ENCODE results near the gene MLLT10. TPM values are rescaled to one million over a fixed set of nuclear protein-coding genes. Genes with fewer than 3 reads are reported as not detected.

MLLT10 gene
- total RNA-seq, 1 donor from 2014 or later = 39.0 TPM

GRCh38 chr10:21747809-21748208 is 213.8 kb downstream of the MLLT10 start:
- Mint-ChIP-seq H3K27me3 (ENCODE audit: low read depth) (no peaks in the 10 kb centered on the region), H3K4me3 (ENCODE audit: unreplicated experiment) (no peak overlapping the region), H3K36me3 (ENCODE audit: low read depth) (peaks cover 13% of the 10 kb centered on the region), H3K27ac (ENCODE audit: unreplicated experiment) (peak overlapping the region; percentile 33), H3K4me1 (ENCODE audit: low read depth) (no peaks in the 10 kb centered on the region), H3K9me3 (ENCODE audit: low read depth) (no peaks in the 10 kb centered on the region)
- DNase-seq (ENCODE audit: low spot score) = no peak
- TF ChIP-seq, protein P1, sequence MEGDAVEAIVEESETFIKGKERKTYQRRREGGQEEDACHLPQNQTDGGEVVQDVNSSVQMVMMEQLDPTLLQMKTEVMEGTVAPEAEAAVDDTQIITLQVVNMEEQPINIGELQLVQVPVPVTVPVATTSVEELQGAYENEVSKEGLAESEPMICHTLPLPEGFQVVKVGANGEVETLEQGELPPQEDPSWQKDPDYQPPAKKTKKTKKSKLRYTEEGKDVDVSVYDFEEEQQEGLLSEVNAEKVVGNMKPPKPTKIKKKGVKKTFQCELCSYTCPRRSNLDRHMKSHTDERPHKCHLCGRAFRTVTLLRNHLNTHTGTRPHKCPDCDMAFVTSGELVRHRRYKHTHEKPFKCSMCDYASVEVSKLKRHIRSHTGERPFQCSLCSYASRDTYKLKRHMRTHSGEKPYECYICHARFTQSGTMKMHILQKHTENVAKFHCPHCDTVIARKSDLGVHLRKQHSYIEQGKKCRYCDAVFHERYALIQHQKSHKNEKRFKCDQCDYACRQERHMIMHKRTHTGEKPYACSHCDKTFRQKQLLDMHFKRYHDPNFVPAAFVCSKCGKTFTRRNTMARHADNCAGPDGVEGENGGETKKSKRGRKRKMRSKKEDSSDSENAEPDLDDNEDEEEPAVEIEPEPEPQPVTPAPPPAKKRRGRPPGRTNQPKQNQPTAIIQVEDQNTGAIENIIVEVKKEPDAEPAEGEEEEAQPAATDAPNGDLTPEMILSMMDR (IDR thresholded peaks at IDR 0.05) = no peak

- TF ChIP-seq, protein P1 (IDR thresholded peaks at IDR 0.05) = no peak
- Mint-ChIP-seq H3K4me1 (ENCODE audit: low read depth) (no peaks in the 10 kb centered on the region), H3K36me3 (ENCODE audit: low read depth) (peaks cover 8% of the 10 kb centered on the region)
Measured at GRCh38 chr10:21749788-21750187, 215.8 kb downstream of the MLLT10 start.

GRCh38 chr10:21750424-21750823 is 216.4 kb downstream of the MLLT10 start:
- H3K27ac Mint-ChIP-seq (ENCODE audit: unreplicated experiment) = no peak overlapping the region
- no peaks in the 10 kb centered on the region for H3K4me1 Mint-ChIP-seq (ENCODE audit: low read depth)
- H3K9me3 Mint-ChIP-seq (ENCODE audit: low read depth) = no peaks in the 10 kb centered on the region
- TF ChIP-seq, protein P1 (IDR thresholded peaks at IDR 0.05) = no peak
- no peak for DNase-seq (ENCODE audit: low spot score)
- H3K27me3 Mint-ChIP-seq (ENCODE audit: low read depth) = no peaks in the 10 kb centered on the region
- H3K36me3 Mint-ChIP-seq (ENCODE audit: low read depth) = peaks cover 6% of the 10 kb centered on the region
- no peak overlapping the region for H3K4me3 Mint-ChIP-seq (ENCODE audit: unreplicated experiment)

More at GRCh38 chr10:21749788-21750187, 215.8 kb downstream of the MLLT10 start:
- Mint-ChIP-seq H3K27ac (ENCODE audit: unreplicated experiment) (no peak overlapping the region), H3K9me3 (ENCODE audit: low read depth) (no peaks in the 10 kb centered on the region), H3K27me3 (ENCODE audit: low read depth) (no peaks in the 10 kb centered on the region), H3K4me3 (ENCODE audit: unreplicated experiment) (no peak overlapping the region)
- no peak for DNase-seq (ENCODE audit: low spot score)

DNA sequence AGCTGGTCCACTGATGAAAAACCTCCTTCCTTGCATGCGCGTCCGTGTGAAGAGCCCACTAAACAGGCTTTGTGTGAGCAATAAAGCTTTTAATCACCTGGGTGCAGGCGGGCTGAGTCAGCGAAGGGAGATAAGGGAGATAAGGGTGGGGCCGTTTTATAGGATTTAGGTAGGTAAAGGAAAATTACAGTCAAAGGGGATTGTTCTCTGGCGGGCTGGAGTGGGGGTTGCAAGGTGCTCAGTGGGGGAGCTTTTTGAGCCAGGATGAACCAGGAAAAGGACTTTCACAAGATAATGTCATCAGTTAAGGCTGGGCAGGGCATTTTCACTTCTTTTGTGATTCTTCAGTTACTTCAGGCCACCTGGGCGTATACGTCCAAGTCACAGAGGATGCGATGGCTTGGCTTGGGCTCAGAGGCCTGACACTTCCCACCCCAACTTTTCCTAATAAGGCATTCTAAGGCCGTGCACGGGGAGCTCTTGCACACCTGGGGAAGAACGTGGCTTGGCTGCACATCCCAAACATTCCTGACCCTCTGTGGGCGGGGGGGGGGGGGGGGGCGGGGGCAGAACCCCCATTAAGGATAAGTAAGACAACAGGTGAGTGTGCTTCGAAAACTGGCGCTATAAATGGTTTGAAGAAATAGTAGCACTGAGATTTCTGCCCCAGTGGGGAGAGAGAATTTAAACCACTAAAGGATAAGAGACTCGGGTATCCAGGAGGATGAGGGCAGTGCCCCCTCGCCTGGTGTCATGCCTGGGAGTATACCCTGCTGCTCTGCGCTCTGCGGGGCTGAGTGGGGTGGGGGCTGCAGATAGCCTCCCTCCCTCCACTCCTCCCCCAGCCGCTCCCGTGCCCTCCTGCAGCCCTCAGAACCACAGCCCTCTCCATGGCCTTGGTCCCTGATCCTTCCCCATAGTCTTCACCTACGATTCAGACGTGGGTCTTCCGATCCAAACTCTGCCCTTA is 217.6 kb downstream of the MLLT10 start:
- H3K4me3 Mint-ChIP-seq (ENCODE audit: unreplicated experiment) = no peak overlapping the region
- TF ChIP-seq, protein P1 (IDR thresholded peaks at IDR 0.05) = no peak
- H3K4me1 Mint-ChIP-seq (ENCODE audit: low read depth) = no peaks in the 10 kb centered on the region
- H3K36me3 Mint-ChIP-seq (ENCODE audit: low read depth) = peaks cover 9% of the 10 kb centered on the region
- H3K9me3 Mint-ChIP-seq (ENCODE audit: low read depth) = no peaks in the 10 kb centered on the region
- H3K27ac Mint-ChIP-seq (ENCODE audit: unreplicated experiment) = no peak overlapping the region
- no peaks in the 10 kb centered on the region for H3K27me3 Mint-ChIP-seq (ENCODE audit: low read depth)
- no peak for DNase-seq (ENCODE audit: low spot score)

DNA sequence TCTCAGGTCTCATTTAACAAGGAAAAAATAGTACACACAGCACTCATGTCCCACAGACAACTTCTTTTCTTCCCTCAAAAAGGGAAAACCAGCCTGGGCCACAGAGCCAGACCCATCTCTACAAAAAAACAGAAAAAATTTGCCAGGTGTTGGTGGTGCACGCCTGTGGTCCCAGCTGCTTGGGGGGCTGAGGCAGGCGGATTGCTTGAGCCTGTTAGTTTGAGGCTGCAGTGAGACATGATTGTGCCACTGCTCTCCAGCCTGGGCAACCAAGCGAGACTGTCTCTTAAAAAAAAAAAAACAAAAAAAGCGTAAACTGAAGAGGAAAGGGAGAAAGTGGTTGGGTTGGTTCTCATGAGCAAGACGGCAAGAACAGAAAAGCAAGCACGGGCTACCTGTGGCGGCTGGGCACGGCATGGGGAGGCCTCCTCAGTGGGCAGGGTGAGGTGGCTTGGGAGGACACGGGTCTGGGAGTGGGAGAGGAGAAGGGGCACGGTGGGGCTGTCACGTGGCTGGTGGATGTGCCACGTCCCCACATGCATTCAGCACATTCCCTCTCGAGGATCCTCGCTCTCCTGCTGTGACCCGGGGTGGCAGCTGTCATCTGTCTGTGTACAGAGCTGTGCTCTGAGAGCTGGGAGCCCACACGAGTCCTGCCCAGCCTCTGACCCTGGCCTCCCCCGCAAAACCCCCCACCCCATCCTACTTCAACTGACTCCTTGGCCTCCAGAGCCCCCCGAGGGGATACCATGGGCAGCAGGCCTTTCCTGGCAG is 219.7 kb downstream of the MLLT10 start:
- Mint-ChIP-seq H3K36me3 (ENCODE audit: low read depth) (peaks cover 10% of the 10 kb centered on the region), H3K27ac (ENCODE audit: unreplicated experiment) (peak overlapping the region; percentile 36), H3K4me3 (ENCODE audit: unreplicated experiment) (no peak overlapping the region), H3K9me3 (ENCODE audit: low read depth) (no peaks in the 10 kb centered on the region), H3K27me3 (ENCODE audit: low read depth) (no peaks in the 10 kb centered on the region), H3K4me1 (ENCODE audit: low read depth) (peaks cover 9% of the 10 kb centered on the region)
- no peak for DNase-seq (ENCODE audit: low spot score)
- TF ChIP-seq, protein P1 (IDR thresholded peaks at IDR 0.05) = no peak
